Measurements from ENCODE around the gene CELSR2. TPM values are rescaled to one million over a fixed set of nuclear protein-coding genes. Genes with fewer than 3 reads are reported as not detected.
"Not testable (repeated sequence)": the region's sequence is repeated elsewhere in the genome, so short reads cannot be mapped to it uniquely, and the experiment has no call there.

Gene CELSR2
- total RNA-seq, 1 experiment from 2014 or later, result 7.8 TPM

- Histone ChIP-seq H3K27me3 (ENCODE audit: control insufficient read depth, insufficient read depth, low read length) (no peaks in the 10 kb centered on the region), H3K36me3 (replicated peaks; ENCODE audit: control insufficient read depth, insufficient read depth, low read length) (peaks cover 20% of the 10 kb centered on the region), H3K4me3 (ENCODE audit: insufficient read depth, low read depth, low read length) (peak overlapping the region; percentile 76)
- peak; percentile 92 for DNase-seq
Observed at GRCh38 chr1:109282497-109282951, 33.2 kb downstream of the CELSR2 start.

- Histone ChIP-seq H3K4me3 (ENCODE audit: insufficient read depth, low read depth, low read length) (peak within 1 kb of the TSS; percentile 76), H3K27me3 (ENCODE audit: control insufficient read depth, insufficient read depth, low read length) (no peaks in the 10 kb centered on the region), H3K36me3 (replicated peaks; ENCODE audit: control insufficient read depth, insufficient read depth, low read length) (peaks cover 20% of the 10 kb centered on the region)
- peak; percentile 99 for DNase-seq
Observed at GRCh38 chr1:109282952-109283747, 33.8 kb downstream of the CELSR2 start, which contains the start of gene PSRC1. Gene PSRC1 (minus strand): TSS chr1:109283145.

- H3K36me3 ChIP-seq (replicated peaks; ENCODE audit: control insufficient read depth, insufficient read depth, low read length), result peaks cover 18% of the 10 kb centered on the region
- peak overlapping the region; percentile 76 for H3K4me3 ChIP-seq (ENCODE audit: insufficient read depth, low read depth, low read length)
- no peaks in the 10 kb centered on the region for H3K27me3 ChIP-seq (ENCODE audit: control insufficient read depth, insufficient read depth, low read length)
- DNase-seq, result no peak
Observed at GRCh38 chr1:109283748-109284600, 34.6 kb downstream of the CELSR2 start.

- not testable (repeated sequence) for H3K4me3 ChIP-seq (ENCODE audit: insufficient read depth, low read depth, low read length); H3K27me3 ChIP-seq (ENCODE audit: control insufficient read depth, insufficient read depth, low read length); DNase-seq; H3K36me3 ChIP-seq (replicated peaks; ENCODE audit: control insufficient read depth, insufficient read depth, low read length)
Observed at GRCh38 chr1:109286762-109287161, 37.4 kb downstream of the CELSR2 start.

- Histone ChIP-seq H3K27me3 (ENCODE audit: control insufficient read depth, insufficient read depth, low read length) (no peaks in the 10 kb centered on the region), H3K4me3 (ENCODE audit: insufficient read depth, low read depth, low read length) (no peak overlapping the region), H3K36me3 (replicated peaks; ENCODE audit: control insufficient read depth, insufficient read depth, low read length) (no peaks in the 10 kb centered on the region)
- DNase-seq, result no peak
Observed at GRCh38 chr1:109290137-109290536, 40.8 kb downstream of the CELSR2 start.

- DNase-seq, result no peak
- Histone ChIP-seq H3K36me3 (replicated peaks; ENCODE audit: control insufficient read depth, insufficient read depth, low read length) (no peaks in the 10 kb centered on the region), H3K4me3 (ENCODE audit: insufficient read depth, low read depth, low read length) (no peak overlapping the region), H3K27me3 (ENCODE audit: control insufficient read depth, insufficient read depth, low read length) (no peaks in the 10 kb centered on the region)
Observed at GRCh38 chr1:109290998-109291397, 41.7 kb downstream of the CELSR2 start.

- no peak for DNase-seq
- no peak overlapping the region for H3K4me3 ChIP-seq (ENCODE audit: insufficient read depth, low read depth, low read length)
- H3K27me3 ChIP-seq (ENCODE audit: control insufficient read depth, insufficient read depth, low read length), result no peaks in the 10 kb centered on the region
- no peaks in the 10 kb centered on the region for H3K36me3 ChIP-seq (replicated peaks; ENCODE audit: control insufficient read depth, insufficient read depth, low read length)
Observed at GRCh38 chr1:109292364-109292763, 43.0 kb downstream of the CELSR2 start.

GRCh38 chr1:109293026-109293425 is 43.7 kb downstream of the CELSR2 start:
- H3K4me3 ChIP-seq (ENCODE audit: insufficient read depth, low read depth, low read length), result no peak overlapping the region
- no peak for DNase-seq
- H3K27me3 ChIP-seq (ENCODE audit: control insufficient read depth, insufficient read depth, low read length), result no peaks in the 10 kb centered on the region
- no peaks in the 10 kb centered on the region for H3K36me3 ChIP-seq (replicated peaks; ENCODE audit: control insufficient read depth, insufficient read depth, low read length)

GRCh38 chr1:109294481-109294880 is 45.1 kb downstream of the CELSR2 start:
- no peak for DNase-seq
- Histone ChIP-seq H3K4me3 (ENCODE audit: insufficient read depth, low read depth, low read length) (no peak overlapping the region), H3K36me3 (replicated peaks; ENCODE audit: control insufficient read depth, insufficient read depth, low read length) (no peaks in the 10 kb centered on the region), H3K27me3 (ENCODE audit: control insufficient read depth, insufficient read depth, low read length) (no peaks in the 10 kb centered on the region)

GRCh38 chr1:109295712-109296415 is 46.5 kb downstream of the CELSR2 start:
- H3K4me3 ChIP-seq (ENCODE audit: insufficient read depth, low read depth, low read length), result no peak overlapping the region
- DNase-seq, result peak; percentile 69
- no peaks in the 10 kb centered on the region for H3K36me3 ChIP-seq (replicated peaks; ENCODE audit: control insufficient read depth, insufficient read depth, low read length)
- H3K27me3 ChIP-seq (ENCODE audit: control insufficient read depth, insufficient read depth, low read length), result no peaks in the 10 kb centered on the region; the same call in 1 of the 2 replicates

GRCh38 chr1:109296782-109297181 is 47.4 kb downstream of the CELSR2 start:
- H3K4me3 ChIP-seq (ENCODE audit: insufficient read depth, low read depth, low read length), result no peak overlapping the region
- DNase-seq, result no peak

GRCh38 chr1:109298666-109299557 is 49.6 kb downstream of the CELSR2 start:
- no peak overlapping the region for H3K4me3 ChIP-seq (ENCODE audit: insufficient read depth, low read depth, low read length)
- DNase-seq, result no peak

More at GRCh38 chr1:109296782-109297181, 47.4 kb downstream of the CELSR2 start:
- no peaks in the 10 kb centered on the region for H3K36me3 ChIP-seq (replicated peaks; ENCODE audit: control insufficient read depth, insufficient read depth, low read length)
- H3K27me3 ChIP-seq (ENCODE audit: control insufficient read depth, insufficient read depth, low read length), result no peaks in the 10 kb centered on the region; the same call in 1 of the 2 replicates

GRCh38 chr1:109299558-109300343 is 50.4 kb downstream of the CELSR2 start:
- H3K36me3 ChIP-seq (replicated peaks; ENCODE audit: control insufficient read depth, insufficient read depth, low read length), result no peaks in the 10 kb centered on the region

More at GRCh38 chr1:109298666-109299557, 49.6 kb downstream of the CELSR2 start:
- no peaks in the 10 kb centered on the region for H3K36me3 ChIP-seq (replicated peaks; ENCODE audit: control insufficient read depth, insufficient read depth, low read length)
- H3K27me3 ChIP-seq (ENCODE audit: control insufficient read depth, insufficient read depth, low read length), result no peaks in the 10 kb centered on the region; the same call in 1 of the 2 replicates

More at GRCh38 chr1:109299558-109300343, 50.4 kb downstream of the CELSR2 start:
- peak; percentile 55 for DNase-seq
- H3K4me3 ChIP-seq (ENCODE audit: insufficient read depth, low read depth, low read length), result no peak overlapping the region
- H3K27me3 ChIP-seq (ENCODE audit: control insufficient read depth, insufficient read depth, low read length), result no peaks in the 10 kb centered on the region; the same call in 1 of the 2 replicates

Measured in H7 (cell line).